MM.1S (cell line): Measurements from ENCODE around the gene TNFSF8.

Experiments
- EZH2phosphoT487 ChIP-seq: fragments of 300-600 bp; sonication (generic); IDR thresholded peaks from 2 replicates; pipeline ENCODE4 v1.6.1; 2018; ENCODE audit warnings: antibody characterized with exemption, low read length
- TF ChIP-seq, protein P1 (sequence below): fragments of 300-600 bp; sonication (generic); IDR thresholded peaks from 2 replicates; pipeline ENCODE4 v1.5.1; 2016; ENCODE audit warnings: antibody characterized with exemption, low read length, mixed read lengths

DNA sequence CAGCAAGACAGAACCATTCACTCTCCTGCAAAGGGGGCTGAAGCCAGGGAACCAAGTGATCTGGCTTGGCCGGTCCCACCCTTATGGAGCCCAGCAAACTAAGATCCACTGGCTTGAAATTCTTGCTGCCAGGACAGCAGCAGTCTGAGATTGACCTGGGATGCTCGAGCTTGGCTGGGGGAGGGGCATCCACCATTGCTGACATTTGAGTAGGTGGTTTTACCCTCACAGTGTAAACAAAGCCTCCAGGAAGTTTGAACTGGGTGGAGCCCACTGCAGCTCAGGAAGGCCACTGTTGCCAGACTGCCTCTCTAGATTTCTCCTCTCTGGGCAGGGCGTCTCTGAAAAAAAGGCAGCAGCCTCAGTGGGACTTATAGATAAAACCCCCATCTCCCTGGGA is 60.5 kb downstream of the TNFSF8 start:
- TF ChIP-seq, protein P1, sequence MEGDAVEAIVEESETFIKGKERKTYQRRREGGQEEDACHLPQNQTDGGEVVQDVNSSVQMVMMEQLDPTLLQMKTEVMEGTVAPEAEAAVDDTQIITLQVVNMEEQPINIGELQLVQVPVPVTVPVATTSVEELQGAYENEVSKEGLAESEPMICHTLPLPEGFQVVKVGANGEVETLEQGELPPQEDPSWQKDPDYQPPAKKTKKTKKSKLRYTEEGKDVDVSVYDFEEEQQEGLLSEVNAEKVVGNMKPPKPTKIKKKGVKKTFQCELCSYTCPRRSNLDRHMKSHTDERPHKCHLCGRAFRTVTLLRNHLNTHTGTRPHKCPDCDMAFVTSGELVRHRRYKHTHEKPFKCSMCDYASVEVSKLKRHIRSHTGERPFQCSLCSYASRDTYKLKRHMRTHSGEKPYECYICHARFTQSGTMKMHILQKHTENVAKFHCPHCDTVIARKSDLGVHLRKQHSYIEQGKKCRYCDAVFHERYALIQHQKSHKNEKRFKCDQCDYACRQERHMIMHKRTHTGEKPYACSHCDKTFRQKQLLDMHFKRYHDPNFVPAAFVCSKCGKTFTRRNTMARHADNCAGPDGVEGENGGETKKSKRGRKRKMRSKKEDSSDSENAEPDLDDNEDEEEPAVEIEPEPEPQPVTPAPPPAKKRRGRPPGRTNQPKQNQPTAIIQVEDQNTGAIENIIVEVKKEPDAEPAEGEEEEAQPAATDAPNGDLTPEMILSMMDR: no peak
- TF ChIP-seq EZH2phosphoT487: no peak
